G401 (cell line): ENCODE data around the gene STK33. TPM values are rescaled to one million over a fixed set of nuclear protein-coding genes. Genes with fewer than 3 reads are reported as not detected.
A peak's percentile ranks its signal among the peaks of the same experiment; 100 is the strongest.
"Not testable (repeated sequence)": the region's sequence is repeated elsewhere in the genome, so short reads cannot be mapped to it uniquely, and the experiment has no call there.

Source experiments
- DNase-seq: peaks from one replicate; pipeline ENCODE4 v3.0.0-alpha.2; 2015; ENCODE audit warnings: low spot score
- in situ Hi-C: cut with HindIII; loops from 2 replicates; pipeline ENCODE4 v1.10.0; 2016; ENCODE audit warnings: low sequenced_read_pairs, mixed read lengths
- total RNA-seq: library from RNA; depleted of rRNA; stranded (reverse); fragments of >200 nt; shearing (Covaris generic); gene quantifications from 2 replicates; pipeline ENCODE4 v1.2.3, GENCODE V29; 2014

The STK33 gene
- total RNA-seq, 1 experiment from 2014 or later = 10.0 TPM

- in situ Hi-C loops, DNase-seq: not testable (repeated sequence)
These were observed 126.2 kb downstream of the STK33 start for GRCh38 chr11:8467806-8468205.

GRCh38 chr11:8467356-8467755 is 126.7 kb downstream of the STK33 start:
- DNase-seq, in situ Hi-C loops: not testable (repeated sequence)

- in situ Hi-C loops, DNase-seq: not testable (repeated sequence)
These were observed 127.1 kb downstream of the STK33 start for GRCh38 chr11:8466884-8467283.

- in situ Hi-C loops = no loop called here
- DNase-seq = no peak
These were observed 134.2 kb downstream of the STK33 start for GRCh38 chr11:8459711-8460399.

GRCh38 chr11:8442301-8442700 is 151.7 kb downstream of the STK33 start:
- peak; percentile 45 for DNase-seq
- in situ Hi-C loops = no loop called here

GRCh38 chr11:8440649-8441048 is 153.4 kb downstream of the STK33 start:
- in situ Hi-C loops = no loop called here
- no peak for DNase-seq

- DNase-seq = no peak
- in situ Hi-C loops = no loop called here
These were observed 164.5 kb downstream of the STK33 start for GRCh38 chr11:8429483-8429882.

GRCh38 chr11:8426076-8426475 is 168.0 kb downstream of the STK33 start:
- in situ Hi-C loops = no loop called here

GRCh38 chr11:8415195-8415594 is 178.8 kb downstream of the STK33 start:
- DNase-seq = no peak
- in situ Hi-C loops = no loop called here

More at GRCh38 chr11:8426076-8426475, 168.0 kb downstream of the STK33 start:
- DNase-seq = no peak

- no peak for DNase-seq
- in situ Hi-C loops = no loop called here
These were observed 185.7 kb downstream of the STK33 start for GRCh38 chr11:8408151-8408941.

GRCh38 chr11:8403310-8403709 is 190.7 kb downstream of the STK33 start:
- no peak for DNase-seq
- in situ Hi-C loops = no loop called here

- in situ Hi-C loops = no loop called here
- no peak for DNase-seq
These were observed 201.1 kb downstream of the STK33 start for GRCh38 chr11:8392886-8393285.

GRCh38 chr11:8392166-8392565 is 201.9 kb downstream of the STK33 start:
- peak; percentile 3 for DNase-seq
- in situ Hi-C loops = no loop called here

GRCh38 chr11:8390851-8391612 is 203.0 kb downstream of the STK33 start:
- DNase-seq = no peak
- in situ Hi-C loops = no loop called here

GRCh38 chr11:8389029-8389996 is 204.7 kb downstream of the STK33 start:
- peak; percentile 2 for DNase-seq
- in situ Hi-C loops = no loop called here

GRCh38 chr11:8387693-8388092 is 206.3 kb downstream of the STK33 start:
- in situ Hi-C loops = no loop called here
- DNase-seq = no peak

- in situ Hi-C loops = no loop called here
- no peak for DNase-seq
These were observed 206.9 kb downstream of the STK33 start for GRCh38 chr11:8387141-8387540.

GRCh38 chr11:8386134-8386864 is 207.7 kb downstream of the STK33 start:
- DNase-seq = no peak
- in situ Hi-C loops = no loop called here
